DMS53 (cell line): ENCODE results near the gene SCAMP1.

ENCODE experiments used
- DNase-seq: peaks from one replicate; lab custom pipeline; 2025; lab: John Stamatoyannopoulos, UW

The SCAMP1 gene

GRCh38 chr5:78496373-78496772, 136.0 kb downstream of the SCAMP1 start:
- DNase-seq: peak; percentile 49

GRCh38 chr5:78497573-78498533, 137.4 kb downstream of the SCAMP1 start:
- peak; percentile 62 for DNase-seq

DNA sequence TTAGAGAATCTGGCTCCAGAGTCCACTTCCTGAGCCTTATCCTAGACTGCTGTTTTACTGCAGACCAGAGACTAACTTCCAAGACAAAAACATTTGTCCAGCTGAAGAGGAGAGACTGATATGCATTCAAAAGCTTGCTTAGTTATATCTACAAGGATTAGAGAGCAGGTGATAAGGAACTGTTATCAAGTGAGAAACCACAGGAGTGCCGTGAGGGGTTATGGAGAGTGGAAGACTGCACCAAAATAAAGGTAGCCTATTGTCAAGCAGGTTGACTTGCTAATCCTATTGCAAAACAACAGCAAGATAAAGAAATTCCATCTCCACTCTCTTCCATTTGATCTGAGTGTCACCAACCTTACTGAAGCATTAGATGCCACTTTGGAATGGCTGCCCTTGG, 139.1 kb downstream of the SCAMP1 start:
- DNase-seq: no peak

DNA sequence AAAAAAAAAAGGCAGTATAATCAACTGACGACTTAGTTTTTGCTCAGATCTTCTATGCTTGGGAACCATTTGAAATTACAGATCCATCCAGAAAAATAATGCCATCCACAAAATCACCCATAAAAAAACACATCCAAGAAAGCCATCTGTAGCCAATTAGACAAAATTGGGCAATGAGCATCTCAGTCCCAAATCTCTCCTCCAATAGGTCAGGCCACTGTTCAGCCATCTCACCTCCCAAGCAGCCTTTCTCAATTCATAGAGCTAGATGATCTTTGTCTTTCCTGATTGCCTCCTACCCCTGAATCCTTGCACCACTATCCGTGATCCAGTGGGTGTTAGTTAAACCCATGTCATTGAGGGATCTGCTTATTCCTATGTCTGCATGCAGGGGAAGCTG, 139.6 kb downstream of the SCAMP1 start:
- DNase-seq: no peak

- DNase-seq: no peak
Observed at GRCh38 chr5:78500871-78501270, 140.5 kb downstream of the SCAMP1 start.

GRCh38 chr5:78501411-78502352, 141.3 kb downstream of the SCAMP1 start:
- DNase-seq: no peak

DNA sequence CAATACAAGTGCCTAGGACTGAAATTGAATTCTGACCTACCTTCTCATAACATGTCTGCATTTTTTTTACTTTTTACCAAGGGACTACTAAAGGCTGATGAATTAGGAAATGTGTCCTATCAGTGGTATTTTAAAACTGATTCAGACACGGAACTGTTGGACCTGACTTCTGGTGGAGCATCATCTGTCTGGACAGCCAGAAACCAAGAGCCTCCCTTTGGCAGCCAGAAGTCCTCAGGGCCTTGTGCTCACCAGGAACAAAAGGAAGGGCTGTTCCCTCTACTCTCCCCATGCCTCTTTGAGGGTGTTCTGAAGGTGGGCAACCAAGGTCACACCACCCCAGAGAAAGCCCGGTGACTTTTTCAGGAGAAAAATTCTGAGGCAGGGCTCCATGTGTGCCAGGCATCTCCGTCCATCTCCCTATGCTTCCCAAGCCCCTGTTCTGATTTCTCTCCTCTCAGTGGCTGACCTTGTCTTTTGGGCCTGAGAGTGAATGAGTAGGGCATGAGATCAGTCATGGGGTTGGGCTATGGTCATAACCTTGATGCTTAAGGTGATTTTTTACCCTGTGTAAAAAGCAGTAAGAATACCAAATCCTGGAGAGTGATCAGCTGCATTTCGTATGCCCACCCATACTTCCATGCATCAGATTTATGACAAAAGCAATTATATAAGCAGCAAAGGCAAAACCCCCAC, 143.7 kb downstream of the SCAMP1 start:
- DNase-seq: no peak

DNA sequence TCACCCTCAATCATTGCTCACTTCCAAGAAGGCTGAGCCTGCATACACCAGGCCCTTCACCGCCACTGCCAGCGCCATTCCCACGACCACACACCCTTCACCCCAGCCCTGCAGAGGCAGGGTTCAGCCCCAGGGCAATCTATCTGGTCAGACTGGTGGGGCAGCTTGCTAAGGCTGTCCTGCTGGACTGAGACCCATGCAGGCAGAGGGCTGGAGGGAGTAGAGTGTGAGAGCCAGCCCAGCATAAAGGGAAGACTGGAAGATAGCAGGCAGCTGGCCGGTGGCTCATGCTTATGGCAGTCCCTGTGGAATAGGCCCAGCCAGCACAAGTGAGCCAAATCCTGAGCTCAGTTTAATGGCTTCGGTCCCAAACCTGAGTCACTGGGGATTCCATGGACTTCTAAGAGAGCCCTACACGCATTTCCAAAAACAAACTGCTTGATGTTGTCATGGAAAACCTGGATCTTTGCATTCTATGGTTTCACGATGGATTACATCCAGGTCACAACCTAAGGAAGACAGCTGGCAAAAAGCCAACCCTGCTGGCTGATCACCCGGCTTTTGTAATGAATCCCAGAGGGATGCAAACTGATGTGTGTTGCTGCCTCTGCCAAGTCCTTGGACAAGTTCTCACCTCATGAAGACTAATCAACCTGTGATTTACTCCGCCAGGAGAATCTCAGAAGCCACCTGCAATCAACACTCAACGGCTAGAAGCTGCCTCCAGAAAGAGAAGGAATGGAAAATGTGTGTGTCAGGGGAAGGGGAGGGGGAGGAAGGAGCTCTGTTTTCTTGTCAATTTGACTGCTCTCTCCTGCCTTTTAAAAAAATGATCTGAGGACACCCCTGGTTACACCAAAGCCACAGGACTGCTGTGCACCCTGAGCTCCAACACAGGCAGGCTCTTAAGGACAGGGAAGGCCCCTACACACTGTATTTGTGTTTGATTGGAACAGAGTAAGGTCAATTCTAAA, 144.6 kb downstream of the SCAMP1 start:
- peak; percentile 62 for DNase-seq

DNA sequence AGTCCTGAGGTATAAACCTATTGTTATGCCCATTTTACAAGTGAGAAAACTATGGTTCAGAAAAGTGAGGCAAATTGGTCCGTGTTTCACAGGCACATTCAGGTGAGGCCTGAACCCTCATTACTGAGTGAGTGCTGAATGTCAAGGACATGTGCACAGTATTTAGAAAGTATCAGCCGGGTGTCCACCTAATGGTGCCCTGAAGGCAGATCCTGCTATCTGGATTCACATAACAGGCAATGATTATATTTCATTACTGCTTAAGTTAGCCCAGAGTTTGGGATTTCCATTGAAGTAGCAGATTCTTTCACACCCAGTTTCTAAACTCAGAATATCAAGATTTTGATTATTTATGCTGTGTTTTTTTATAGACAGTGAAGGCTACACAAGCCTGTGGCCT, 145.4 kb downstream of the SCAMP1 start:
- no peak for DNase-seq

GRCh38 chr5:78506261-78507024, 146.0 kb downstream of the SCAMP1 start:
- no peak for DNase-seq

DNA sequence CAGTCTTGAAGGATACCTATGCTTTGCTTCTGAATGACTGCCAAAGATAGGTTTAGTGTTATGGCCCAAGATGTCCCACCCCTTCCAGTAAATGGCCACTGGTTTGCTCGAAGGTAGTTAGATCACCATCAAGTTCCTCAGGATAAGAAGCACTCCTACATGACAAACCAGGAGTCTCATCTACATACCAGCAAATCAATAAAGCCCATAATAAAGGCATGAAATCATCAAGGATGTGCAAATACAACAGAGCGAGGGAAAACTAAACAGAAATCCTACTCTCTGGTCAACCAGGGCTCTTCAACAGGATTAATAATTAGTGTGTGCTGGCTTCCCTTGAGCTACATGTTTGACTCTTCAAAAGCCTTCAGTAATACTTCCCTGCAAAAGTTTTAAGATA, 147.1 kb downstream of the SCAMP1 start:
- peak; percentile 42 for DNase-seq

GRCh38 chr5:78508186-78508765, 147.9 kb downstream of the SCAMP1 start:
- DNase-seq: peak; percentile 14

- DNase-seq: no peak
Observed at GRCh38 chr5:78509145-78509865, 148.9 kb downstream of the SCAMP1 start.

GRCh38 chr5:78509884-78510769, 149.7 kb downstream of the SCAMP1 start:
- DNase-seq: peak; percentile 87

- DNase-seq: no peak
Observed at GRCh38 chr5:78511121-78511906, 150.9 kb downstream of the SCAMP1 start.

- no peak for DNase-seq
Observed at GRCh38 chr5:78512435-78512834, 152.0 kb downstream of the SCAMP1 start.

DNA sequence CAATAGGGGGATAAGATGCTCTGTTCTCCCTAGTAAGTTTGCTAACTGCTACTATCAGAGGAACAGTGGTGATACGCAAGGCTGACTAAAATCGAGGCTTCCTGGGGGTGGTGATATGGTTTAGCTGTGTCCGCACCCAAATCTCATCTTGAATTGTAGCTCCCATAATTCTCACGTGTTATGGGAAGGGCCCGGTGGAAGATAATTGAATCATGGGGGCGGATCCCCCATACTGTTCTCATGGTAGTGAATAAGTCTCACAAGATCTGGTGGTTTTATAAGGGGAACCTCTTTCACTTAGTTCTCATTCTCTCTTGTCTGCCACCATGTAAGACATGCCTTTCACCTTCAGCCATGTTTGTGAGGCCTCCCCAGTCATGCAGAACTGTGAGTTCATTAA, 153.0 kb downstream of the SCAMP1 start:
- DNase-seq: no peak
